Activated naive CD4-positive, alpha-beta T cell treated with anti-CD3 and anti-CD28 coated beads, Interleukin-2, amount 10 ng/mL, durations not matched to agents 7 days and 5 days (primary cell): ENCODE measurements around the gene COL23A1.

Source experiments
- CTCF ChIA-PET: fragments of 350-600 bp; sonication (Branson Sonifier 250); formaldehyde crosslinking; loops from one replicate; lab custom pipeline; 2021; ENCODE audit warnings: antibody characterized with exemption; lab: Charles Lee
- DNase-seq: peaks from one replicate; pipeline ENCODE4 v3.0.0-alpha.2; 2020
- H3K27ac Mint-ChIP-seq: one replicate; pipeline ENCODE4 v1.8.0; 2021; ENCODE audit warnings: mild to moderate bottlenecking, moderate library complexity, mixed read lengths
- H3K27me3 Mint-ChIP-seq: one replicate; pipeline ENCODE4 v1.8.0; 2021; ENCODE audit warnings: mild to moderate bottlenecking, mixed read lengths
- H3K36me3 Mint-ChIP-seq: one replicate; pipeline ENCODE4 v1.8.0; 2021; ENCODE audit warnings: mixed read lengths
- H3K4me1 Mint-ChIP-seq: one replicate; pipeline ENCODE4 v1.8.0; 2021; ENCODE audit warnings: mixed read lengths
- H3K4me3 Mint-ChIP-seq: one replicate; pipeline ENCODE4 v1.8.0; 2021; ENCODE audit warnings: mild to moderate bottlenecking, moderate library complexity, mixed read lengths
- H3K9me3 Mint-ChIP-seq: one replicate; pipeline ENCODE4 v1.8.0; 2021; ENCODE audit warnings: mixed read lengths

The COL23A1 gene

DNA sequence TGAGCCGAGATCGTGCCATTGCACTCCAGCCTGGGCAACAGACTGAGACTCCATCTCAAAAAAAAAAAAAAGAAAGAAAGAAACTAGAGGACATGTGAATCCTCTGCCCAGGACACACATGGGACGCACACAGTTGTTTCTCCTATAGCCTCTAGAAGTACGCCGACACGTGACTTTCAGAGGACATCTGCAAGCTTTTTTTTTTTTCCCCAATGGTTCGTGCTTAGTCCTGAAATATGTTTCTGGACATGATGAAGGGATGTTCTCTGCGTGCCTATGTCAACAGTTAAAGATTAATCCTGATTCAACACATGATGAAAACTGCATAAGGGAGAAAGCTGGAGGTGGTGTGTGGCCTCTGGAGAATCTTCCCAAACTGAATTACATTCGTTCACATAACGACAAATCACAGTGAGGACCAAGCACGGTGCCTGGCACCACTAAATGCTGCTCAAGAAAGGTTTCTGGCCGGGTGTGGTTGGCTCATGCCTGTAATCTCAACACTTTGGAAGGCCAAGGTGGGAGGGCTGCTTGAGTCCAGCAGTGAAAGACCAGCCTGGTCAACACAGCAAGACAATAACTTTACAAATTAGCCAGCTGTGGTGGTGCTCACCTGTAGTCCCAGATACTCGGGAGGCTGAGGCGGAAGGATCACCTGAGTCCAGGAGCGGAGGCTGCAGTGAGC lies 9.8 kb downstream of the COL23A1 start:
- Mint-ChIP-seq H3K4me3 (no peak overlapping the region), H3K4me1 (no peaks in the 10 kb centered on the region), H3K27ac (no peak overlapping the region), H3K36me3 (no peaks in the 10 kb centered on the region), H3K27me3 (peaks cover 58% of the 10 kb centered on the region), H3K9me3 (no peaks in the 10 kb centered on the region)
- CTCF ChIA-PET, result interaction anchor here (0.8 kb wide), 1 partner anchor 19 kb away, joined by 4 read pairs; no protein-coding TSS in a partner anchor
- no peak for DNase-seq

DNA sequence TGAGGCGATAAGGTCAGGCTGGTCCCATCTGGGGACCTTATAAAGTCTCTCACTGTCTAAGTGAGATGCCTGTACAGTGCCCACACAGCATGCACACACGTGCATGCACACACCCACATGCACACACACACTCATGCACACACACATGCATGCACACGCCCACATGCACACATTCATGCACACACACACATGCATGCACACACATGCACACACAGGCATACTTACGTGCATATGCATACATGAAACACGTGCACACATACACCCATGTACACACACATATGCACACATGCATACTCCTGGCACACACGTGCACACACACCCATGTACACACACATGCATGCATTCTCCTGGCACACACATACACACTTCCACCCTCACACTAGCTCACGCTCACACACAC lies 12.2 kb downstream of the COL23A1 start:
- H3K4me3 Mint-ChIP-seq, result no peak overlapping the region
- H3K9me3 Mint-ChIP-seq, result no peaks in the 10 kb centered on the region

DNA sequence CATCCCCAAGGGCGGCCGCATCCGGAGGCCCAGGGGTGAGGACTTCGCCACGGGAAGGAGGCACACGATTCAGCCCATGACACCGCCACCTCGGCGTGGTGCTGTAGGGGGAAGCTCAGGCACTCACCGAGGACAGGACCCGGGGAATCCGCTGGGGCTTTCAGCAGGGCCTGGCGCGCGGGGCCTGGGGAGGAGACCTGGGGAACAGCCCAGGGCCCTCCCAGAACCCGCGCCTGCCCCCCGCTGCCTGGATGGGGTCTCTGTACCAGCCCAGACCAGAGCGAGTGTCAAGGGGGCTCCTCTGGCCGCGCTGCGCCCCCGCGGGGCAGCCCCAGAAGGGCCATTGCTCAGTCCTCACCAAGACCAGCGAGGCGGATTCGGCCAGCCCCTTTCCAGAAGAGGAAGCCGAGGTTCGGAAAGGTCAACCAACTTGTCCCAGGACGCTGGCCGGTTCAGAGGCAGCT lies 12.8 kb downstream of the COL23A1 start:
- CTCF ChIA-PET, result no interaction called here
- Mint-ChIP-seq H3K27ac (no peak overlapping the region), H3K4me3 (no peak overlapping the region), H3K36me3 (no peaks in the 10 kb centered on the region), H3K4me1 (no peaks in the 10 kb centered on the region), H3K27me3 (peaks cover 70% of the 10 kb centered on the region), H3K9me3 (no peaks in the 10 kb centered on the region)
- DNase-seq, result no peak

More for the DNA sequence above, 12.2 kb downstream of the COL23A1 start:
- DNase-seq, result no peak
- Mint-ChIP-seq H3K4me1 (no peaks in the 10 kb centered on the region), H3K27ac (no peak overlapping the region), H3K27me3 (peaks cover 72% of the 10 kb centered on the region), H3K36me3 (no peaks in the 10 kb centered on the region)
- CTCF ChIA-PET, result no interaction called here

DNA sequence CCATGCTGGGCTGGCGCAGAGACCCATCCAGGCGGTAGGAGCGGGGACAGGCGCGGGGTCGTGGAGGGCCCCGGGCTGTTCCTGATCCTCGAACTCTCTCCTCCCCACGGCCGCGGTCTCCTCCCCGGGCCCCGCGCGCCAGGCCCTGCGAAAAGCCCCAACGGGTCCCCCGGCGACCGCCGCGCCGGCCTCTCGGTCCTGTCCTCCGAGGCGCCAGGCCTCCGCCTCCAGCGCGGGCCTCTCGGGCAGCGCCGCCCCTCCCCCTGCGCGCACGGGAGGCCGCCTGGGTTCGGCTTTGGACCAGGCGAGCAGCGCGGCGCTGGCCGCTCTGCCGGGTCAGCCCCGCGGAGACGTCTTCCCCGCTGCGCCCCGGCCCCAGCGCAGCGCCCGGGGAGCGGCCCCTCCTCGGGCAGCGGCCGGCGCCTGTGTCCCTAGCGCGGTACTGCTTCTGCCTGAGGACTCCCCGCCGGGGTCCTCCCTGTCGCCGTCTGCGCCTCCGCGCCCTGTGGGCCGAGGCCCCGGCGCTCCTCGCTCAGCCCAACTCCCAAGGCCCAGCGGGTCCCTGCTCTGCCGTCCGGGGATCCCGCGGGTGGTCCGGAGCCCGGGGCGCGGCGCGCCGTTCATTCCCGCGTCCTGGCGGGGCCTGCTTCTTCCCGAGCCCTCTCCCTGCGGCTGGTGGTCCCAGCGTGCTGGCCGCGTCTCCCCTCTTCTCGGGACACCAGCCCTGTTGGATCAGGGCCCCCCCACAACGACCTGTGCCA lies 13.4 kb downstream of the COL23A1 start:
- Mint-ChIP-seq H3K27me3 (peaks cover 64% of the 10 kb centered on the region), H3K27ac (no peak overlapping the region), H3K36me3 (no peaks in the 10 kb centered on the region), H3K9me3 (no peaks in the 10 kb centered on the region), H3K4me3 (no peak overlapping the region), H3K4me1 (no peaks in the 10 kb centered on the region)
- CTCF ChIA-PET, result no interaction called here
- DNase-seq, result no peak

DNA sequence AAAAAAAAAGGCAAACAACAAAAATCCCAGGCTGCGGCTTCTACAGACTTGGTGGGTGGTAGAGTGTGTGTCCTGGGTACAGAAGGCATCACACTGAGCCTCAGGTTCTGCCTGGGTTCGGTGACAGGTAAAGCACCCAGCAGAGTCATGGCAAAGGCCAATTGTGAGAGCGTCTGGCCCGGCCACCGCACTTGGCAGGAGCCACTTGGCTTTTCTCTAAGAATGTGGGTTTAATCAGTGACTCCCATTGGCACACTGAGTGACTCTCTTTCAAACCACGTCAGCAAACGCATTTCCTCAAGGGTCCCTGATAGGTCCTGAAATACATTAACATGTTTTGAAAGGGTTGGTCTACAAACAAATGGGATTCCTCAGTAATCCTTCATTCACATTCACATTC lies 17.0 kb downstream of the COL23A1 start:
- CTCF ChIA-PET, result no interaction called here
- Mint-ChIP-seq H3K4me1 (no peaks in the 10 kb centered on the region), H3K27ac (no peak overlapping the region), H3K4me3 (no peak overlapping the region), H3K27me3 (peaks cover 53% of the 10 kb centered on the region), H3K36me3 (no peaks in the 10 kb centered on the region), H3K9me3 (no peaks in the 10 kb centered on the region)
- DNase-seq, result no peak

GRCh38 chr5:178572617-178573016 lies 17.6 kb downstream of the COL23A1 start:
- CTCF ChIA-PET, result no interaction called here
- Mint-ChIP-seq H3K4me3 (no peak overlapping the region), H3K27ac (no peak overlapping the region), H3K9me3 (no peaks in the 10 kb centered on the region), H3K36me3 (no peaks in the 10 kb centered on the region), H3K4me1 (no peaks in the 10 kb centered on the region), H3K27me3 (peaks cover 47% of the 10 kb centered on the region)
- no peak for DNase-seq

DNA sequence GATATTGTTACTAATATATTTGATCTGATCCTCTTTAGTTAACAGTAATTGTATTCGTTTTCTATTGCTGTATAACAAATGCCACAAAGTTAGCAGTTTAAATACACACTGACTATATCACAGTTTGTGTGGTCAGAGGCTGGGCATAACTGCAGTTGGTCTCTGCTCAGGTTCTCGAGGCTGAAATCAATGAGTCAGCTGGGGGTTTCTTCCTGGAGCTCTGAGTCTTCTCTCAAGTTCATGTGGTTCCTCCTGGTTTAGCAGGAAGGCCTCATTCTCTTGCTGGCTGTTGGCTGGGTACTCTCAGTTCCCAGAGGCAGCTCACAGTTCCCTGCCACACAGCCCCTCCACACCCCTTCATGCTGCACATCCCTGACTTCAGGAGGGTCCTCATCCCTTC lies 20.7 kb downstream of the COL23A1 start:
- H3K4me3 Mint-ChIP-seq, result no peak overlapping the region
- H3K27ac Mint-ChIP-seq, result no peak overlapping the region
- no peaks in the 10 kb centered on the region for H3K9me3 Mint-ChIP-seq
- CTCF ChIA-PET, result no interaction called here
- H3K36me3 Mint-ChIP-seq, result no peaks in the 10 kb centered on the region
- H3K4me1 Mint-ChIP-seq, result no peaks in the 10 kb centered on the region
- H3K27me3 Mint-ChIP-seq, result peaks cover 28% of the 10 kb centered on the region
- no peak for DNase-seq

DNA sequence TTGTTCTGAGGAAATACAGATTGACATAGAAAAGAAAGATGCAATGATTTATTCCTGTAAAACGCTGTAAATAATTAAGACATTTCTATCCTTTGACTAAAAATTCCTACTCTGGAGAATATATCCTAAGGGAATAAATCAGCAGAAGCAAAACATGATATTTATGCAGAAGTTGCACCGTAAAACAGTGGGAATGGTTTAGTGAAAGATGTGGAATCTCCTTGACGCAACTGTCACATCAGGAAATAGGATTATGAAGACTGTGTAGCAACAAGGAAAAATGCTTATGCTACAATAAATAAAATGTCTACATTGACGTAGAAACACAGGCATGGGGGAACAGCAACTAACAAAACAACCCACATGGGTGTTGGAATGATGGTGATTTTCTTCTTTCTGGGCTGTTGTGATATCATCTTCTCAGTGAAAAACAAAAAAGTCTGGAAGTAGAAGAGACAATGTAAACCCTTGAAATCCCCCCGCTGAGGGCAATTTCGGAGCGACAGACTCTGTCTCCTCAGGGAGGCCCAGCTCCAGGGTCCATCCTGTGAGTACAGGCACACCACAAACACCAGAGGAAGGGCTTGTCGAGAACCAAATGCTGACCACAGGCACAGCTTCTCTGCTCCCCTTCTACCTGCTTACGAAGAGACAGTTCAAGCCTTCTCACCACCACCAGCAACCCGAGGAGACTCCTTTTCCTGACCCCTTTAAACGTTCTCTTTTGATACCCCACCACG lies 25.2 kb downstream of the COL23A1 start:
- H3K27me3 Mint-ChIP-seq, result peaks cover 34% of the 10 kb centered on the region
- H3K27ac Mint-ChIP-seq, result no peak overlapping the region
- H3K4me1 Mint-ChIP-seq, result no peaks in the 10 kb centered on the region

GRCh38 chr5:178564397-178564796 lies 25.8 kb downstream of the COL23A1 start:
- Mint-ChIP-seq H3K4me3 (no peak overlapping the region), H3K27ac (no peak overlapping the region), H3K27me3 (peaks cover 34% of the 10 kb centered on the region), H3K36me3 (no peaks in the 10 kb centered on the region), H3K9me3 (peaks cover 1% of the 10 kb centered on the region), H3K4me1 (no peaks in the 10 kb centered on the region)
- CTCF ChIA-PET, result no interaction called here
- no peak for DNase-seq

More for the DNA sequence above, 25.2 kb downstream of the COL23A1 start:
- no peak for DNase-seq
- Mint-ChIP-seq H3K9me3 (peaks cover 1% of the 10 kb centered on the region), H3K4me3 (no peak overlapping the region), H3K36me3 (no peaks in the 10 kb centered on the region)
- CTCF ChIA-PET, result no interaction called here

- Mint-ChIP-seq H3K9me3 (peaks cover 1% of the 10 kb centered on the region), H3K4me1 (no peaks in the 10 kb centered on the region)
Measured at GRCh38 chr5:178563621-178564020, 26.6 kb downstream of the COL23A1 start.

DNA sequence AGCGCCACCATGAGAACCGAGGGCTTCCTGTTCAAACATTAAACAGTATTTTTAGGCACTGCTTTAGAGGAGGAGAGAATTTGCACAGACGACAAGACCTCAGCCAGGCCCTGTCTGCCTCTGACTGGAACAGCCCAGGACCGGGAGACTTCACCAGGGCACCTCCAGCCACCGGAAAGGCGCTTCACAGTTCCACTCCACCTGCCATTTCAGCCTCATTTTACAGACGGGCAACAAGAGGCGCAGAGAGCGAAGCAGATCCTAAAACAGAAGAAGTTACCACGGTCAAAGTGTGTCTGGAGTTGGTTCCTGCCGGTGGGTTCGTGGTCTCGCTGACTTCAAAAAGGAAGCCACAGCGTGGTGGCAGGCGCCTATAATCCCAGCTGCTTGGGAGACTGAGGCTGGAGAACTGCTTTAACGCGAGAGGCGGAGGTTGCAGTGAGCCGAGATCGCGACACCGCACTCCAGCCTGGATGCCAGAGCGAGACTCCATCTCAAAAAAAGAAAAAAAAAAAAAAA lies 28.4 kb downstream of the COL23A1 start:
- Mint-ChIP-seq H3K4me3 (no peak overlapping the region), H3K4me1 (no peaks in the 10 kb centered on the region), H3K27me3 (peaks cover 33% of the 10 kb centered on the region), H3K36me3 (no peaks in the 10 kb centered on the region), H3K9me3 (peaks cover 1% of the 10 kb centered on the region), H3K27ac (no peak overlapping the region)
- CTCF ChIA-PET, result no interaction called here
- no peak for DNase-seq

More at GRCh38 chr5:178563621-178564020, 26.6 kb downstream of the COL23A1 start:
- peaks cover 38% of the 10 kb centered on the region for H3K27me3 Mint-ChIP-seq
- no peaks in the 10 kb centered on the region for H3K36me3 Mint-ChIP-seq
- DNase-seq, result no peak
- no peak overlapping the region for H3K27ac Mint-ChIP-seq
- CTCF ChIA-PET, result no interaction called here
- H3K4me3 Mint-ChIP-seq, result no peak overlapping the region

DNA sequence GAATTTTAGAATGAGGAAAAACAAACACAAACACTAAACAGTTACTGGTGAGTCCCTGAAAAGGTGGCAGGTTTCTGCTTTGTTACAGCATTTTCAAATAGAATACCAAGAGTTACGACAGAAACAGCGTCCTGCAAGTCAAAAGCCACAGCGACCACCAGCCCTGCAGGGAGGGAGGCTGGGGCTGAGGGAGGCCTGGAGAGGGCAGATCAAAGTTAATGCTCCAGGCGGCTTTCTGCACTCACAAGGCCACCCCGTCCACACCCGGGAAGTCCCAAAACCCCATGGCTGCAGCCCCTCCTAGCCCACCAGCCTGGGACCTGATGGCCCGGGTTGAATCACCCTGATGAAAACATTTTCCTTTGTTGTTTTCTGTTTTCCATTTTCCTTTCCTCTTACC lies 29.3 kb downstream of the COL23A1 start:
- CTCF ChIA-PET, result no interaction called here
- Mint-ChIP-seq H3K4me1 (no peaks in the 10 kb centered on the region), H3K9me3 (peaks cover 1% of the 10 kb centered on the region), H3K27ac (no peak overlapping the region), H3K36me3 (no peaks in the 10 kb centered on the region), H3K4me3 (no peak overlapping the region), H3K27me3 (peaks cover 33% of the 10 kb centered on the region)
- DNase-seq, result no peak

DNA sequence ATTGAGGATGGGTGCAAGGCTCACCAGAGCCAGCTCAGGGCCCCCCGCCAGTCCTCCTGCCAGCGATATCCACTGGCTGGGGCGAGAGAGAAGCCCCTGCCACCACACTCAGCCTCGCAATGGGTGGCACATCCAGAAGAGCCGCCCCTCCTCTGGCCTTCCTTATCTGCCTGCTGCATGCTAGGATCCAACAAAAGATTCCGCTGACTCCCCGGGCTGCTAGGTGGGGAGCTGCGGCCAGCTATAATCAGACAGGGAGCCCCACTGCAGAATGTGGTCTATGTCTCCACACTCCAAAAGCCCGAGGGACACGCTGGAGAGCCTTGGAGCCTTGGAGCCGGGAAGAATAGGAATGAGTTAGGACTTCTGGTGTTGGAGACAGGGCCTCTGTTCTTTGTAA lies 32.8 kb downstream of the COL23A1 start:
- Mint-ChIP-seq H3K27me3 (peaks cover 26% of the 10 kb centered on the region), H3K9me3 (peaks cover 1% of the 10 kb centered on the region), H3K36me3 (no peaks in the 10 kb centered on the region), H3K4me3 (no peak overlapping the region), H3K27ac (no peak overlapping the region), H3K4me1 (no peaks in the 10 kb centered on the region)
- CTCF ChIA-PET, result interaction anchor here (0.6 kb wide), 1 partner anchor 586 kb away, joined by 3 read pairs; no protein-coding TSS in a partner anchor
- DNase-seq, result no peak

- no peaks in the 10 kb centered on the region for H3K4me1 Mint-ChIP-seq
- H3K36me3 Mint-ChIP-seq, result no peaks in the 10 kb centered on the region
- H3K4me3 Mint-ChIP-seq, result no peak overlapping the region
- CTCF ChIA-PET, result no interaction called here
- no peak overlapping the region for H3K27ac Mint-ChIP-seq
- DNase-seq, result no peak
- peaks cover 22% of the 10 kb centered on the region for H3K27me3 Mint-ChIP-seq
- H3K9me3 Mint-ChIP-seq, result no peaks in the 10 kb centered on the region
Measured at GRCh38 chr5:178555771-178556211, 34.4 kb downstream of the COL23A1 start.
